Prostate gland (tissue), 2 donors: Measurements from ENCODE around the gene IL6.

ENCODE experiments used
- POLR2A ChIP-seq: fragments of 450-650 bp; IDR thresholded peaks from one replicate; pipeline ENCODE4 v1.6.1; 2016; ENCODE audit warnings: antibody characterized with exemption, mild to moderate bottlenecking
- POLR2AphosphoS5 ChIP-seq: sonication (generic); formaldehyde crosslinking; IDR thresholded peaks from one replicate; pipeline ENCODE4 v1.6.1; 2017; ENCODE audit warnings: antibody characterized with exemption
- TF ChIP-seq, protein P1 (sequence below), 4 experiments: fragments of 200-600 bp in 2 of 4; fragments of 450-650 bp in 2 of 4; sonication (generic) in 2 of 4; IDR thresholded peaks; 1 replicate in 3 of 4; 2 replicates in 1 of 4; pipeline ENCODE4 v1.5.1; 2016 to 2019; ENCODE audit warnings: antibody characterized with exemption in 4 of 4, mild to moderate bottlenecking in 2 of 4, moderate library complexity in 2 of 4

DNA sequence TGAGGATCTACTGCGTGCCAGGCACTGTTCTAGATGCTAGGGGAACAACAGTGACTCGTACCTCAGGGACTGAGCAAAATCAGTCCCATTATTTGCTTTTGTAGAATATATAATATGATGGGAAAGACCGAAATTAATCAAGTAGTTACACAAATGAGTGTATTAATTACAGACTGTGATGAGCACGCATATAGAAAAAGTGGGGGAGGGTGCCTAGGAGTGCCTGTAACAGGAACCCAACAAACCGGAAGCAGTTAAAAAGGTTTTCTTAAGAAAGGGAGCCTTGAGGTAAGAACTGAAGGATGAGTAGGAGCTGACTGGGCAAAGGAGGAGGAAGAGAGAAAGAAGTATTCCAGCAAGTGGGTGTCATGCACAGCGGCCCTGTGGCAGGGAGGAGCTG is 28.2 kb upstream of the IL6 start:
- TF ChIP-seq POLR2A (no peak), POLR2AphosphoS5 (no peak)
- TF ChIP-seq, protein P1, sequence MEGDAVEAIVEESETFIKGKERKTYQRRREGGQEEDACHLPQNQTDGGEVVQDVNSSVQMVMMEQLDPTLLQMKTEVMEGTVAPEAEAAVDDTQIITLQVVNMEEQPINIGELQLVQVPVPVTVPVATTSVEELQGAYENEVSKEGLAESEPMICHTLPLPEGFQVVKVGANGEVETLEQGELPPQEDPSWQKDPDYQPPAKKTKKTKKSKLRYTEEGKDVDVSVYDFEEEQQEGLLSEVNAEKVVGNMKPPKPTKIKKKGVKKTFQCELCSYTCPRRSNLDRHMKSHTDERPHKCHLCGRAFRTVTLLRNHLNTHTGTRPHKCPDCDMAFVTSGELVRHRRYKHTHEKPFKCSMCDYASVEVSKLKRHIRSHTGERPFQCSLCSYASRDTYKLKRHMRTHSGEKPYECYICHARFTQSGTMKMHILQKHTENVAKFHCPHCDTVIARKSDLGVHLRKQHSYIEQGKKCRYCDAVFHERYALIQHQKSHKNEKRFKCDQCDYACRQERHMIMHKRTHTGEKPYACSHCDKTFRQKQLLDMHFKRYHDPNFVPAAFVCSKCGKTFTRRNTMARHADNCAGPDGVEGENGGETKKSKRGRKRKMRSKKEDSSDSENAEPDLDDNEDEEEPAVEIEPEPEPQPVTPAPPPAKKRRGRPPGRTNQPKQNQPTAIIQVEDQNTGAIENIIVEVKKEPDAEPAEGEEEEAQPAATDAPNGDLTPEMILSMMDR (IDR thresholded peaks at IDR 0.05): no peak
